Trophoblast cell (in vitro differentiated cells and primary cell): ENCODE measurements around the gene SASH1.

ENCODE experiments used
- DNase-seq, 2 donors: peaks; one replicate each; pipeline ENCODE4 v3.0.0-alpha.2; 2016
- H2AFZ ChIP-seq: 2 replicates; pipeline ENCODE4 v1.6.1; 2013; ENCODE audit warnings: low read length, moderate library complexity, mild to moderate bottlenecking; ENCODE audit not compliant: insufficient read depth, poor library complexity
- H2AK5ac ChIP-seq: 2 replicates; pipeline ENCODE4 v1.6.1; 2013; ENCODE audit warnings: mild to moderate bottlenecking, low read length
- H2BK120ac ChIP-seq: 2 replicates; pipeline ENCODE4 v1.6.1; 2013; ENCODE audit warnings: low read length, mild to moderate bottlenecking, moderate library complexity; ENCODE audit not compliant: insufficient read depth, poor library complexity
- H2BK12ac ChIP-seq: 2 replicates; pipeline ENCODE4 v1.6.1; 2013; ENCODE audit warnings: mild to moderate bottlenecking, low read length, moderate library complexity
- H2BK5ac ChIP-seq: 2 replicates; pipeline ENCODE4 v1.6.1; 2013; ENCODE audit warnings: low read length, low read depth, moderate library complexity, mild to moderate bottlenecking; ENCODE audit not compliant: poor library complexity
- H3K14ac ChIP-seq: 2 replicates; pipeline ENCODE4 v1.6.1; 2013; ENCODE audit warnings: mild to moderate bottlenecking, low read length
- H3K18ac ChIP-seq: 2 replicates; pipeline ENCODE4 v1.6.1; 2013; ENCODE audit warnings: mild to moderate bottlenecking, low read length
- H3K23ac ChIP-seq: 2 replicates; pipeline ENCODE4 v1.6.1; 2013; ENCODE audit warnings: low read length
- H3K27ac ChIP-seq: 2 replicates; pipeline ENCODE4 v1.5.1; 2013; ENCODE audit warnings: low read depth, mild to moderate bottlenecking, inconsistent platforms, low read length, moderate library complexity
- H3K27me3 ChIP-seq: 2 replicates; pipeline ENCODE4 v1.6.1; 2013; ENCODE audit warnings: inconsistent platforms, mild to moderate bottlenecking, low read length, moderate library complexity; ENCODE audit not compliant: insufficient read depth
- H3K36me3 ChIP-seq, 2 experiments: 1 replicate in 1 of 2; 2 replicates in 1 of 2; pipeline ENCODE4 v1.6.1; 2013; ENCODE audit warnings: low read length in 2 of 2, mild to moderate bottlenecking in 2 of 2, moderate library complexity in 1 of 2; ENCODE audit not compliant: insufficient read depth in 2 of 2, control insufficient read depth in 1 of 2
- H3K4ac ChIP-seq: 2 replicates; pipeline ENCODE4 v1.6.1; 2013; ENCODE audit warnings: low read depth, mild to moderate bottlenecking, low read length, moderate library complexity
- H3K4me1 ChIP-seq, 2 experiments: 1 replicate in 1 of 2; 2 replicates in 1 of 2; pipeline ENCODE4 v1.6.1; 2013; ENCODE audit warnings: low read length in 2 of 2, mild to moderate bottlenecking in 2 of 2, moderate library complexity in 1 of 2; ENCODE audit not compliant: insufficient read depth in 2 of 2, control insufficient read depth in 1 of 2
- H3K4me2 ChIP-seq: 2 replicates; pipeline ENCODE4 v1.6.1; 2013; ENCODE audit warnings: inconsistent platforms, mild to moderate bottlenecking, low read length, moderate library complexity
- H3K4me3 ChIP-seq: 2 replicates; pipeline ENCODE4 v1.5.1; 2013; ENCODE audit warnings: mild to moderate bottlenecking, low read depth, low read length, inconsistent platforms
- H3K79me1 ChIP-seq: one replicate; pipeline ENCODE4 v1.6.1; 2013; ENCODE audit warnings: low read length
- H3K79me2 ChIP-seq: 2 replicates; pipeline ENCODE4 v1.6.1; 2013; ENCODE audit warnings: low read length, mild to moderate bottlenecking; ENCODE audit not compliant: control insufficient read depth, insufficient read depth, poor library complexity
- H3K9ac ChIP-seq: 2 replicates; pipeline ENCODE4 v1.6.1; 2013; ENCODE audit warnings: mild to moderate bottlenecking, low read length
- H3K9me3 ChIP-seq: 2 replicates; pipeline ENCODE4 v1.6.1; 2013; ENCODE audit warnings: low read depth, mild to moderate bottlenecking, control low read depth, inconsistent platforms, low read length; ENCODE audit not compliant: insufficient read depth
- H4K12ac ChIP-seq: 2 replicates; pipeline ENCODE4 v1.6.1; 2013; ENCODE audit warnings: low read depth, mild to moderate bottlenecking, low read length, moderate library complexity
- H4K8ac ChIP-seq: 2 replicates; pipeline ENCODE4 v1.6.1; 2013; ENCODE audit warnings: low read depth, mild to moderate bottlenecking, low read length, moderate library complexity
- H4K91ac ChIP-seq: one replicate; pipeline ENCODE4 v1.6.1; 2013; ENCODE audit warnings: low read depth, mild to moderate bottlenecking, low read length, moderate library complexity
- WGBS: extraction: QIAGEN DNeasy Blood & Tissue Kit; methylation state at CpG from one replicate; pipeline ENCODE4 v1.1.7; 2013; ENCODE audit warnings: missing lambda C conversion rate; ENCODE audit not compliant: insufficient read length, insufficient coverage; ENCODE audit errors: extremely low coverage; 5-methylcytosine and 5-hydroxymethylcytosine counted together

Gene SASH1

DNA sequence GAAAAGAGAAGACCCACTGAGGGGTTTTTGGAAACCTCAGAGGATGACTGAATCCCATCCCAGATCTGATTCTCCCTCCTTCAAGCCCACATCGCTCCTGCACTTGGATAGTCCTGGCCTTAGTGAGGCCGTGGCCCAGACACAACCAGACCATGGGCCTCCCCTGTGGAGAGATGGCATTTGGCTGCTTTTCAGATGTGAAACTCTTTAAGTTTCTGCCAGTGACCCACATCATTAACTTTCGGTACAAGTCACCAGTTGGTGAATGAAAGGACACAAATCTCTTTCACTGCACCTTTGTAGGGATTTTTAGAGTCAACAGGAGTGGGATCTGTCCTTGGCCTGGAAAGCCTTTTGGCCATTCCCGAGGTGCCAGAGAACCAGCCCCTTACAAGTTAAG lies 116.6 kb downstream of the SASH1 start:
- Histone ChIP-seq H3K79me1 (no peaks in the 10 kb centered on the region), H4K8ac (no peak overlapping the region), H4K12ac (no peak overlapping the region), H4K91ac (no peak overlapping the region), H3K4me3 (no peak overlapping the region), H3K27ac (no peak overlapping the region), H2BK5ac (no peak overlapping the region), H3K14ac (no peak overlapping the region), H3K23ac (no peak overlapping the region), H3K4ac (no peak overlapping the region), H3K27me3 (no peaks in the 10 kb centered on the region), H3K4me2 (no peak overlapping the region), H3K4me1 (no peaks in the 10 kb centered on the region), H3K36me3 (no peaks in the 10 kb centered on the region), H2AFZ (no peak overlapping the region), H3K9me3 (no peaks in the 10 kb centered on the region), H2AK5ac (no peak overlapping the region), H3K18ac (no peak overlapping the region), H2BK120ac (no peak overlapping the region), H3K9ac (no peak overlapping the region), H2BK12ac (no peak overlapping the region), H3K79me2 (no peaks in the 10 kb centered on the region)
- WGBS = no CpG with 5 or more reads among the region's 4 CpGs
- DNase-seq = no peak

DNA sequence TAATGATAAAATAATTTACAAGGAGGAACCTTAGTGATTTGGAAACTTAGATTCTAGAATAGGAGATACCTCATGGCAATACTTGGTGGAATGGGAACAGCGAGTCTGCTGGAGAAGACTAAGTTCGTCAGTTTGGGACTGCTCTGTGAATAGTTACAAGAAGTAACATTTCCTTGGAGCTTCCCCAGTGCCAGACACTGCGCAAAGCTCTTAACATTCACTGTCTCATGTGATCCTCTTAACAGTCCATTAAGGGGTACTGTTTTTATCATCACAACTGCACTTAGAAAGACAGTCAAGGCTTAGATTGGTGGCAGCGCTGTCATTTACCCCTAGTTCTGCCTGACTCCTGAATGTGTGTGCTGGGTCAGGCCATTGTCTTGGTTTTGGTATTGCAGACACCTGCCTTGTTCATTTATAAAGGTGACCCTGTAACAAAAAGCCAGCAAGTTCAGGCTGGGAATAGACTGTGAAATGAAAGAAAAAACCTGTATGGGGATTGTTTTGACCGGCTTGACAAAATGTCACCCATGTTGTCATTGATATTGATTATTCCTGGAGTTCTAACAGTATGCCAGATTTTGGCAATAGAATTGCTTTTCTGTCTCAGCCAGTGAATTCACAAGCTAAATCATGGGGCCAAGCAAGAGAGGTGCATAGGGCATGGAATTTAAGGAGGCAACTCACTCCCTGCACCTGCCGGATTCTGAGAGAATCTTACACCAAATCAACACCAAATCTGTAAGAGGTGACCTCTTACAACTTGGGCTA lies 118.4 kb downstream of the SASH1 start:
- no peak overlapping the region for H4K8ac ChIP-seq
- H2AK5ac ChIP-seq = no peak overlapping the region
- no CpG with 5 or more reads among the region's 6 CpGs for WGBS
- no peaks in the 10 kb centered on the region for H3K79me2 ChIP-seq
- no peak overlapping the region for H2AFZ ChIP-seq
- H4K12ac ChIP-seq = no peak overlapping the region
- H2BK5ac ChIP-seq = no peak overlapping the region
- no peak overlapping the region for H3K23ac ChIP-seq
- no peak overlapping the region for H3K4ac ChIP-seq
- H3K4me1 ChIP-seq = no peaks in the 10 kb centered on the region
- no peak overlapping the region for H3K27ac ChIP-seq
- no peak overlapping the region for H3K18ac ChIP-seq
- H2BK120ac ChIP-seq = no peak overlapping the region
- H3K4me2 ChIP-seq = no peak overlapping the region
- no peak overlapping the region for H3K4me3 ChIP-seq
- H2BK12ac ChIP-seq = no peak overlapping the region
- H3K9ac ChIP-seq = no peak overlapping the region
- H3K9me3 ChIP-seq = no peaks in the 10 kb centered on the region
- no peak overlapping the region for H4K91ac ChIP-seq
- H3K27me3 ChIP-seq = no peaks in the 10 kb centered on the region
- no peak overlapping the region for H3K14ac ChIP-seq
- DNase-seq = no peak
- H3K36me3 ChIP-seq = no peaks in the 10 kb centered on the region
- no peaks in the 10 kb centered on the region for H3K79me1 ChIP-seq

- H3K79me2 ChIP-seq = no peaks in the 10 kb centered on the region
- no peak overlapping the region for H3K9ac ChIP-seq
- no peak overlapping the region for H2AFZ ChIP-seq
- no peak for DNase-seq
- no peak overlapping the region for H3K27ac ChIP-seq
- no peak overlapping the region for H3K4me2 ChIP-seq
- H3K36me3 ChIP-seq = no peaks in the 10 kb centered on the region
- H2BK120ac ChIP-seq = no peak overlapping the region
- no peaks in the 10 kb centered on the region for H3K4me1 ChIP-seq
- no peak overlapping the region for H3K18ac ChIP-seq
- no peaks in the 10 kb centered on the region for H3K9me3 ChIP-seq
- H3K4ac ChIP-seq = no peak overlapping the region
- no peak overlapping the region for H4K12ac ChIP-seq
- H3K4me3 ChIP-seq = no peak overlapping the region
- no peak overlapping the region for H2BK5ac ChIP-seq
- no peak overlapping the region for H3K14ac ChIP-seq
- no peak overlapping the region for H2BK12ac ChIP-seq
- no peak overlapping the region for H3K23ac ChIP-seq
- WGBS = no CpG with 5 or more reads among the region's 2 CpGs
- no peaks in the 10 kb centered on the region for H3K27me3 ChIP-seq
- H2AK5ac ChIP-seq = no peak overlapping the region
- no peak overlapping the region for H4K91ac ChIP-seq
- H3K79me1 ChIP-seq = peaks cover 2% of the 10 kb centered on the region
- H4K8ac ChIP-seq = no peak overlapping the region
These were observed 119.4 kb downstream of the SASH1 start for GRCh38 chr6:148461986-148462577.

DNA sequence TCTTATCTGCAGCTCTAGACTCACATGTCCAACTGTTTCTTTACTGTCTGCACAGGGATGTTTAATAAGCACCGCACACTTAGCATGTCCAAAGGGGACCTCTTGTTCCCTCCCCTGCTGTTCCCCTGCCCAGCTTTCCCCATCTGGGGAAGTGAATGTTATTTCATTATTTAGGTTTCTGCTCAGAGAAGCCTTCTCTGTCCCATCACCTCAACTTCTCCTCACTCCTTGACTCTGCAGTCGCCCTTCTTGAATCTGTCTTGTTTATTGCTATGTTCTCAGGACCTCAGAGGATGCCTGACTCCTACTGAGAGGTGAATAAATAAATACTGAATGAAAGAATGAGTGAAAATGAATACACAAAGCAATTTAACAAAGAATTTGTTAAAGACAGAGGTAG lies 121.0 kb downstream of the SASH1 start:
- H3K23ac ChIP-seq = no peak overlapping the region
- no peak overlapping the region for H2BK12ac ChIP-seq
- no peak overlapping the region for H4K8ac ChIP-seq
- no peaks in the 10 kb centered on the region for H3K4me1 ChIP-seq
- H3K14ac ChIP-seq = no peak overlapping the region
- H3K79me2 ChIP-seq = no peaks in the 10 kb centered on the region
- no peak overlapping the region for H3K18ac ChIP-seq
- no peak overlapping the region for H3K4ac ChIP-seq
- H2BK5ac ChIP-seq = no peak overlapping the region
- H2BK120ac ChIP-seq = no peak overlapping the region
- H4K91ac ChIP-seq = no peak overlapping the region
- H4K12ac ChIP-seq = no peak overlapping the region
- no peaks in the 10 kb centered on the region for H3K27me3 ChIP-seq
- no peak overlapping the region for H3K9ac ChIP-seq
- H3K9me3 ChIP-seq = no peaks in the 10 kb centered on the region
- WGBS = no CpG with 5 or more reads among the region's 2 CpGs
- no peak overlapping the region for H2AFZ ChIP-seq
- no peak overlapping the region for H3K4me3 ChIP-seq
- no peak overlapping the region for H2AK5ac ChIP-seq
- no peak overlapping the region for H3K4me2 ChIP-seq
- H3K36me3 ChIP-seq = no peaks in the 10 kb centered on the region
- DNase-seq = no peak
- H3K27ac ChIP-seq = no peak overlapping the region
- H3K79me1 ChIP-seq = peaks cover 2% of the 10 kb centered on the region
